Bronchial smooth muscle cell (primary cell): Measurements from ENCODE around the gene CCDC73. TPM values are rescaled to one million over a fixed set of nuclear protein-coding genes. Genes with fewer than 3 reads are reported as not detected.

ENCODE experiments used
- total RNA-seq: library from RNA; depleted of rRNA; stranded (reverse); fragments of >200 nt; gene quantifications from 2 replicates; pipeline ENCODE4 v1.2.1, GENCODE V29; 2014

Gene CCDC73
- total RNA-seq = under 0.01 TPM in 1 of 2 replicates, not detected in the other

GRCh38 chr11:32794439-32794838, at the start of gene CCDC73:
TSS of gene CCDC73 (minus strand) at chr11:32794662. CDS start at chr11:32760243, 34,419 bp downstream.

DNA sequence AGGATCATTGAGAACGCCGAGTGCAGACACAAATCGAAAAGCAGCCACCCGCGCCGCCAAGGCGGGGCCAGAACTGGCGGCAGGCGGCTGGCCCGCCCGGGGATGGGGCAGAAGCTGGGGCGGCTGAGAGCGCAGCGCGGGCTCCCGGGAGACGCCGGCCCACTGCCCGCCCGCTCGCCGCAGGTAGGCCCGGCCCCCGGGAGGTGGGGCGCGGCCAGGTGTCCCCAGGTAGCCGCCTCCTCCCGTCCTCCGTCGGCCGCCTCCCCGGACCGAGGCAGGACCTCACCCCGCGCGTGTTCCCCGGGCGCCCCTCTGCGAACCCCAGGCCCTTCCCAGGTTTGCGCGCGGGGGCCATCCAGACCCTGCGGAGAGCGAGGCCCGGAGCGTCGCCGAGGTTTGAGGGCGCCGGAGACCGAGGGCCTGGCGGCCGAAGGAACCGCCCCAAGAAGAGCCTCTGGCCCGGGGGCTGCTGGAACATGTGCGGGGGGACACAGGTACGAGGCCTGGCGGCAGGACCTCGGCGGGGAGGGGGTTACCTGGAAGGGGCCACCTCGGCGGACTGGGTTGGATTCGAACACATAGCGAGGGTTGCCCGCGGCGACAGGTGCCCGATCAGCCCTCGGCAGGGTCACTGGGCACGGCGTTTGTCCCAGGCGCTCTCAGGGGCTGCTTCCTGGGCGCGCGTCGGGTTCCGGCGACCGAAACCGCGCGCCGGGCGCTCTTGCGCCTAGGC, 35.4 kb upstream of the CCDC73 start, which contains the start of gene PRRG4:
Gene PRRG4 (plus strand): TSS at position 248 of the 733 bp plus-strand sequence. CDS start 603 bp downstream, outside the sequence.

GRCh38 chr11:32583459-32584271, 210.8 kb downstream of the CCDC73 start, which contains the start of gene EIF3M:
TSS of gene EIF3M (plus strand) at chr11:32583831. CDS start at chr11:32583888, 57 bp downstream.

Other genes with a start within 250 kb of the CCDC73 start
- gene EIF3M, start 210.8 kb downstream of the CCDC73 start, total RNA-seq = 283 and 341 TPM in 2 replicates
- 0.16 TPM in 1 of 2 replicates, not detected in the other for gene PRRG4, start 35.3 kb upstream of the CCDC73 start, total RNA-seq
- 7.2 and 10.6 TPM in 2 replicates for gene QSER1, start 98.1 kb upstream of the CCDC73 start, total RNA-seq
- 3.0 and 5.7 TPM in 2 replicates for gene DEPDC7, start 221.2 kb upstream of the CCDC73 start, total RNA-seq
- gene TCP11L1, start 244.9 kb upstream of the CCDC73 start, total RNA-seq = 11.7 and 14.7 TPM in 2 replicates